ENCODE data around the gene WDR70. TPM values are rescaled to one million over a fixed set of nuclear protein-coding genes. Genes with fewer than 3 reads are reported as not detected.

Gene WDR70
- total RNA-seq, 1 experiment from 2014 or later, result 30.0 TPM

- intact Hi-C loops (cut with micrococcal nuclease; ENCODE audit: unreplicated experiment), result no loop called here
- no peak overlapping the region for H3K4me3 Mint-ChIP-seq (ENCODE audit: low read depth, unreplicated experiment)
- H3K36me3 Mint-ChIP-seq (ENCODE audit: insufficient read depth, unreplicated experiment), result no peaks in the 10 kb centered on the region
- peaks cover 9% of the 10 kb centered on the region for H3K4me1 Mint-ChIP-seq (ENCODE audit: low read depth, unreplicated experiment)
- no peaks in the 10 kb centered on the region for H3K9me3 Mint-ChIP-seq (ENCODE audit: low read depth, unreplicated experiment)
- no TSS peak for BruUV-seq (replicated peaks)
- DNase-seq, result no peak
- no peak overlapping the region for H3K27ac Mint-ChIP-seq (ENCODE audit: unreplicated experiment)
- H3K27me3 Mint-ChIP-seq (ENCODE audit: unreplicated experiment), result no peaks in the 10 kb centered on the region
- no peak for TF ChIP-seq CTCF (IDR thresholded peaks at IDR 0.05; ENCODE audit: unreplicated experiment)
- CTCF ChIA-PET, result no interaction called here
Observed at GRCh38 chr5:37490120-37490810, 111.1 kb downstream of the WDR70 start.

GRCh38 chr5:37490931-37491330 is 111.8 kb downstream of the WDR70 start:
- H3K27me3 Mint-ChIP-seq (ENCODE audit: unreplicated experiment), result no peaks in the 10 kb centered on the region
- H3K4me3 Mint-ChIP-seq (ENCODE audit: low read depth, unreplicated experiment), result no peak overlapping the region
- no peak overlapping the region for H3K27ac Mint-ChIP-seq (ENCODE audit: unreplicated experiment)
- no peaks in the 10 kb centered on the region for H3K36me3 Mint-ChIP-seq (ENCODE audit: insufficient read depth, unreplicated experiment)
- intact Hi-C loops (cut with micrococcal nuclease; ENCODE audit: unreplicated experiment), result no loop called here
- BruUV-seq (replicated peaks), result no TSS peak
- CTCF ChIA-PET, result no interaction called here
- peaks cover 9% of the 10 kb centered on the region for H3K4me1 Mint-ChIP-seq (ENCODE audit: low read depth, unreplicated experiment)
- no peak for DNase-seq
- H3K9me3 Mint-ChIP-seq (ENCODE audit: low read depth, unreplicated experiment), result no peaks in the 10 kb centered on the region
- TF ChIP-seq CTCF (IDR thresholded peaks at IDR 0.05; ENCODE audit: unreplicated experiment), result no peak

- DNase-seq, result no peak
- H3K27me3 Mint-ChIP-seq (ENCODE audit: unreplicated experiment), result no peaks in the 10 kb centered on the region
- intact Hi-C loops (cut with micrococcal nuclease; ENCODE audit: unreplicated experiment), result no loop called here
- TF ChIP-seq CTCF (IDR thresholded peaks at IDR 0.05; ENCODE audit: unreplicated experiment), result no peak
- H3K36me3 Mint-ChIP-seq (ENCODE audit: insufficient read depth, unreplicated experiment), result no peaks in the 10 kb centered on the region
- no TSS peak for BruUV-seq (replicated peaks)
- peaks cover 9% of the 10 kb centered on the region for H3K4me1 Mint-ChIP-seq (ENCODE audit: low read depth, unreplicated experiment)
- peaks cover 2% of the 10 kb centered on the region for H3K9me3 Mint-ChIP-seq (ENCODE audit: low read depth, unreplicated experiment)
- H3K27ac Mint-ChIP-seq (ENCODE audit: unreplicated experiment), result no peak overlapping the region
- no peak overlapping the region for H3K4me3 Mint-ChIP-seq (ENCODE audit: low read depth, unreplicated experiment)
- CTCF ChIA-PET, result no interaction called here
Observed at GRCh38 chr5:37492778-37493555, 113.8 kb downstream of the WDR70 start.

- H3K36me3 Mint-ChIP-seq (ENCODE audit: insufficient read depth, unreplicated experiment), result no peaks in the 10 kb centered on the region
- H3K27ac Mint-ChIP-seq (ENCODE audit: unreplicated experiment), result no peak overlapping the region
- no peak for TF ChIP-seq CTCF (IDR thresholded peaks at IDR 0.05; ENCODE audit: unreplicated experiment)
- no peak for DNase-seq
- H3K4me3 Mint-ChIP-seq (ENCODE audit: low read depth, unreplicated experiment), result no peak overlapping the region
- intact Hi-C loops (cut with micrococcal nuclease; ENCODE audit: unreplicated experiment), result no loop called here
- H3K4me1 Mint-ChIP-seq (ENCODE audit: low read depth, unreplicated experiment), result peaks cover 9% of the 10 kb centered on the region
- H3K9me3 Mint-ChIP-seq (ENCODE audit: low read depth, unreplicated experiment), result peaks cover 2% of the 10 kb centered on the region
- no peaks in the 10 kb centered on the region for H3K27me3 Mint-ChIP-seq (ENCODE audit: unreplicated experiment)
- CTCF ChIA-PET, result interaction anchor here (0.6 kb wide), 1 partner anchor 579 kb away, joined by 3 read pairs; no protein-coding TSS in a partner anchor
- no TSS peak for BruUV-seq (replicated peaks)
Observed at GRCh38 chr5:37494756-37495155, 115.6 kb downstream of the WDR70 start.
